Inferior parietal cortex (tissue), 1 donor: ENCODE results near the gene TRPM7.

Source experiments
- DNase-seq: peaks from one replicate; pipeline ENCODE4 v3.0.0-alpha.2; 2016; ENCODE audit errors: extremely low spot score

The TRPM7 gene

DNA sequence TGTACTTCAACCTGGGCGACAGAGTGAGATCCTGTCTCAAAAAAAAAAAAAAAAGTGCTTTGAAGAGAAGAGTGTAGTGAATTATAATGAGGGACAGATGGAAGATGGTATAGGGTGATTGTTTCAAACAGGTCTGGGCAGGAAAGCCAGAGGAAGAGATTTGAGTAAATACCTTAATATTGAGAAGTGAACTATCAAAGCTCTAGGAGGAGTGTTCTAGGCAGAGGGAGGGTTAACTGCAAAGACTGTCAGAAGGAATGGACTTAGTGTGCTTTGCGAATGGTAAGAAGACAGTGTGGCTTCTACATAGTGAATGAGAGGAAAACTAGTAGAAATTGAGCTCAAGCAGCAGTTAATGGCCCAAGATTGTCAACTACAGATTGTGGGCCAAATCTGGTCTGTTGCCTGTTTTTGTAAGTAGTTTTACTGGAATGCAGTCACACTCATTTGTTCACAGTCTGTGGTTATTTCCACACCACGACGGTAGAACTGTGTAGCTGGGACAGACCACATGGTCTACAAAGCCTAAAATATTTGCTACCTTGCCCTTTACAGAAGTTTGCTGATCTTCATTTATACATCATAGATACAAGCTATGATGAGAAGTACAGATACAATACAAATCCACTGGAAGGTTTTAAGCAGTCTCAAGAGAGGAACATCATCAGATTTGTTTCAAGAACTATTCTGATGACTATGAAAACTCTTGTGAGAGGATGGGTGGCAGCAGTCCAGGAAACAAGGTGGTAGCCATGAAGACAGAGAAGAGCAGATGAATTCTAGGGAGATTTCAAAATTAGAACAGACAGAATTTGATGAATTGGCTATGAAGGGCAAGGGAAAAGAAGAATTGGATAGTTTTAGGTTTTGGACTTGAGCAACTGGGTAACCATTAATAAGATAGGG is 123.6 kb downstream of the TRPM7 start:
- DNase-seq = no peak

DNA sequence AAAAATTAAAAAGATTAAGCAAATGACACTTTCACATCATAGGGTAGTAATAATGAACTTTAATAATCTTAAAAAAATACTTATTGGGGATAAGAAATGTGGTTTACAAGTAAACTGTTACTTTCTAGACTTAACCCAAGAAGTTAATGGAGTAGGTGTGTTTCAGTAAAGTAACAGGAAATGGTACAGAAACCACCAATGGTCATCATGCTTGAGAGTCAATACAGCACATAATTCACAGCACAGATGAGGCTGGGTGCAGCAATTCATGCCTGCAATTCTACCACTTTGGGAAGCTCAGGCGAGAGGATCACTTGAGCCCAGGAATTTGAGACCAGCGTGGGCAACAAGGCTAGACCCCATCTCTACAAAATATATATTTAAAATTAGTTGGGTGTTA is 128.6 kb downstream of the TRPM7 start:
- DNase-seq = no peak

DNA sequence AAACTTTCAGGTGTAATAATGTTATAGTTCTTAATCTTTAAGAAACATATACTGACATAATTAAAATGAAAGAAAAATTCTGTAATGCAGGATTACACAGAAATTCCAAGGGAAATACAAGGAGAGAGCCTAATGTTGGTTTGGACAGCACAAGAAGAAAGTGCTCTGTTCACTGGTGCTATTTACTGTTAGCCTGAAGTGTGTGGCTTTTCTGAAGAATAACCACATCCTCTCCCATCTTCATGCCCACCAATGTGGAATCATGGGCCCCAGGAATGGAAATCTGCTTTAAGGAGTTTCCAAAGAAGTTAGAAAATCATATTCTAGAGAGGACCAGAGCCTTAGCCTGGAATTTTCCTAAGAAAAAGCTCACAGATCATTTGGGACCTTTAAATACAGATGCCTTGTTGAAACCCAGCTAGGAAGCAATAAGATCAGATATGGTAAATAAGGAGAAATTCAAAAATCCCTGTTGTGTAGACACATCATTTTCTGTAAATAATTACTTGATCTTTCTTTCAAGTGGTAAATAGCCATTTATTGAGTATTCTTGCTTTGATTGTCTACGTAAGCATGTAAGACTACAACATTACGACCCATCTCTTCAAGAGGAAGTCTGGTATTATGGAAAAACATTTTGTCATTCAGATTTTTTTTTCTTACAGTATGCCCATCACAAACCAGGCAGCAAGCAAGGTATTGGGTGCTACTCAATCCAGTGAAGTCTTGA is 129.8 kb downstream of the TRPM7 start:
- no peak for DNase-seq

DNA sequence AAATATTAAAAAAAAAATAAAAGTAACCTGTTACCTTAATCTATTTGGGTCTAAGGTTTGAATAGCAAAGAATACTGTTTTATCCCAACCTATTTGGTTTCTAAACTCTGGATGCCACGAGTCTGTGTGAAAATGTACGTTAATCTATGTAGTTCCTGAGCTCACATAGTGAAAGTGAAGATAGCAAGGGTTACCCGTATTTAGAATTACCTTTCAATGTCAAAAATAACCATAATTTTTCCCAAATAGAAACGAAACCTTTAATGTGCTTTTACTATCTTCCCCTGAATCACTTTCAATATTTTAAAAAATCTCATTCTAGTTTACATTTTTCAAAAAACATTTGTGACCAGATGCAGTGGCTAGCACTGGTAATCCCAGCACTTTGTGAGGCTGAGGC is 134.4 kb downstream of the TRPM7 start:
- no peak for DNase-seq

DNA sequence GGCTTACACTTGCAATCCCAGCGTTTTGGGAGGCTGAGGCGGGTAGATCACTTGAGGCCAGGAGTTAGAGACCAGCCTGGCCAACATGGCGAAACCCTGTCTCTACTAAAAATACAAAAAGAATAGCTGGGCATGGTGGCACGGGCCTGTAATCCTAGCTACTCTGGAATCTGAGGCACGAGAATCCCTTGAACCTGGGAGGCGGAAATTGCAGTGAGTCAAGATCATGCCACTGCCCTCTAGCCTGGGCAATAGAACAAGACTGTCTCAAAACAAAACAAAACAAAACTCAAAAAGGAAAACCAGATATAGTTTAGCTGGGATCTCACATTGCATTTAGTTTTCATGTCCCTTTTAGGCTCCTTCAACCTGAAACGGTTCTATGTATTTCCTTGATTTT is 137.3 kb downstream of the TRPM7 start:
- DNase-seq = no peak

DNA sequence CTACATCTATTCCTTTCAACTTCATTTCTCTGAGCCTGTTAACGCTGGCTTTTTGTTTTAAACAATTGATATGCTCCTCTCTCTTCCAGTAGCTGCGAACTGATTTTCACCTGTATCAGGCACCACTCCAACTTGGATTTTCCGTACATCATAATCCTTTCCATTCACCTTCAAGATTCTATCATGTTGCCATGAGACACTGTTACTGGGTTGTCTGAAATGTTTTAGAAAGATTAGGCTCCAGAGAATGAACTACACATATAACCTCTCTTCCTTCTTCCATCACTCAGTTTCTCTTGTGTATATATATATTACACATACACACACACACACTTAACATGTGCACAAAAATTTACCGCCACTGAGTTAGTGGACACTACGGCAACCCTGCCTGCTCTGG is 140.0 kb downstream of the TRPM7 start, which contains the start of gene USP50:
Gene USP50 (minus strand): TSS at position 101 of the 400 bp plus-strand sequence. CDS start 141 bp downstream, outside the sequence.
- no peak for DNase-seq

DNA sequence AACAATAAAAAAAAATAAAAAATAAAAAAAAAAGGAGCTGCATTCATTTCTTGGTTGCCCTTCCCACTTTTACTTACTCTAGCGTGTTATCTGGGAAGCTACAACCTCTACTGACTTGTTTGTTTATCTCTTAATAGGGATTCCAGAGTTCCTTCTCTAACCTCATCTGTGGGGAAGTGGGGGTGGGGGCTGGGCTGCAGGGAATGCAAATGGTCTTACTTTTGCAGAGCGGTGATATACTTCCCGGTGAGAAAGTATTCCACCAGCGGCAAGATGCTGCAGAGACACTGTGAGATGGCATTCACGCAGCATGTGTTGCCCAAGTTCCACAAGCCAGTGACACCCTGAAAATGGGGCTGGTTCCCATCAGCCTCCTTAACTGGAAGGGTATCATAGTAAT is 142.2 kb downstream of the TRPM7 start:
- no peak for DNase-seq

DNA sequence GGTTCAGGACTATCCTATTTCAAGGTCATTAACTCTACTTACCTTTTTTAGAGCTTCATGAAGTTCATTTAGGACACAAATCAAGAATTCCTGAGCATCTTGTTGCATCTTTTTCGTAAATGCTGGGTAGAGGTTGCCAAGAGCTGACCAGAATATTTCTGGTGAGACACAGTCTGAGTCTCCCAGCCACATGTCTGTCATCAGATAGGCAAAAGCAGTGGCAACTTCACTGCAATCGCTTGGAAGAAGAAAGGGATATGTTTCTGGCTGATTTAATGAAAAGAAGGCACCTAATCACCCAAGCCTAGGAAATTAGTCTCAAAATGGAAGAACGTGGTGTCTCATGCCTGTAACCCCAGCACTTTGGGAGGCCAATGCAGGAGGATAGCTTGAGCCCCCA is 143.0 kb downstream of the TRPM7 start:
- DNase-seq = no peak

DNA sequence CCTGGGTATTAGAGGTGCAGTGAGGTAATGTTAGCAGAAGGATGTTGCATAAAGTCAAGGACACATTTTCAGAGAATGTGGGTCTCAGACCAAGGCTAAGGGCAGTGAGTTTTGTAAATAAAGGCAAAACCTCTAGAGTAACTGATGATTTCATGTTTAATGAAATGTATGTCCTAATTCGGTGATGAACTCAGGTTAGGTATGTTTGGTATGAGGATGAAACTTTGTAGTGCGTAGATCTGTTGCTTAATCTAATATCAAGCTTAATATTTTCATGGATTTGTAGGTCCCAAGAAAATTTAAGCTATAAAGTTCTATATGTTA is 143.7 kb downstream of the TRPM7 start:
- DNase-seq = no peak

DNA sequence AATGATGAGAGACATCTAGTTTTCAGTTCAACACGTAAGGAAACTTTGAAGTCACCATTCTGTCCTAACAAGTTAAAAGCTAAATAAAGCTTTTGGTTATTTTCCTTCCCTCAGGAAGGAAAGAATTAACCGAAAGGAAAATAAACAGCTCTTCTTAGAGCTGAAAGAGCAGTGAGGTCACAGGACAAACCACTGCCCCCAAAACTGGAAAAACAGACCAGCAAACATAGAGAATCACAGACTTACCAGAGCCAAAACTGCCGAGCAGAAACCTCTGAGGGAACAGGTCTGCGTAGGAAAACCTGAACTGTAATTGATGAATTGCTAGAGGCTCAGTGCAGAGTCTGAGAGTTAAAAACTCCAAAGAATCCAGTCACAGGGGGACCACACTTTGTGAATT is 154.8 kb downstream of the TRPM7 start:
- DNase-seq = no peak

DNA sequence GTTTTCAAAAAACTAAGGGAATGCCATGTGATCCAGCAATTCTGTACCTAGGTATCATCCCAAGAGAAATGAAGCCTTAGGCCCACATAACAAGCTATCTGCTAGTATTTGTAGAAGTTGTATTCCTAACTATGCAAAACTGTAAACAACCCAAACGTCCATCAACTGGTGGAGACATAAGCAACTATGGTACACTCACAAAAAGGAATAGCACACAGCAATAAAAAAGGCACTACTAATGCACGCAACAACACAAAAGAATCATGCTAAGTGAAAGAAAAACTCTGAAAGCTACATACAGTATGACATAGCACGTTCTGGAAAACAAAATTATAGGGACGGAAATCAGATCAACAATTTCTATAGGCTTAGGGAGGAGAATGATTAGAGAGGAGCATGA is 155.4 kb downstream of the TRPM7 start:
- no peak for DNase-seq

DNA sequence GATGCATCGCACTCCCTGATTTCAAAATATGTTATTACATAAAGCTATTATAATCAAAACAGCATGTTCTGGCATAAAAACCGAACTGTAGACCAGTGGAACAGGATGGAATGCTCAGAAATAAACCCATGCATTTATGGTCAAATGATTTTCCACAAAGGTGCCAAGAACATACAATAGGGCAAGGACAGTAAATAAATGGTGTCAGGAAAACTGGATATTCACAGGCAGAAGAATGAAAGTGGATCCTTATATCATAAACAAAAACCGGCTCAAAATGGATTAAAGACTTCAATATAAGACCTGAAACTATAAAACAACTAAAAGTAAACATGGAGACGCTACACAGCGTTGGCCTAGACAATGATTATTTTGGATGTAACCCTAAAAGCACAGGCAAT is 162.7 kb downstream of the TRPM7 start:
- DNase-seq = no peak

DNA sequence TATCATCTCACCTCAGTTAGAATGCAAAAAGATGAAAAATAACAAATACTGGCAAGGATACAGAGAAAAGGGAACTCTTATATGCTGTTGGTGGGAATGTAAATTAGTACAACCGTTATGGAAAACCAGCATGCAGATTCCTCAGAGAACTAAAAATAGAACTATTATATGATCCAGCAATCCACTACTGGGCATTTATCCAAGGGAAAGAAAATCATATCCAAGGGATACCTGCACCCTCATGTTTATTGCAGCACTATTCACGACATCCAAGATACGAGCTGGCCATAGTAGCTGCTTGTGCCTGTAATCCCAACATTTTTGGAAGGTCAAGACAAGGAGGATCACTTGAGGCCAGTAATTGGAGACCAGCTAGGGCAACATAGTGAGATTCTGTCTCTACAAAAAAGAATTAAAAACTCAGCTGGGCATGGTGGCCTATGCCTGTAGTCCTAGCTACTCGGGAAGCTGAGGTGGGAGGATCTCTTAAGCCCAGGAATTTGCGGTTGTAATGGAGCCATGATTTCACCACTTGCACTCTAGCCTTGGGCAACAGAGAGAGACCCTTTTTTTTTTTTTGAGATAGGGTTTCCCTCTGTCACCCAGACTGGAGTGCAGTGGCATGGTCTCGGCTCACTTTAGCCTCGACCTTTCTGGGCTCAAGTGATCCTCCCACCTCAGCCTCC is 166.7 kb downstream of the TRPM7 start:
- no peak for DNase-seq

DNA sequence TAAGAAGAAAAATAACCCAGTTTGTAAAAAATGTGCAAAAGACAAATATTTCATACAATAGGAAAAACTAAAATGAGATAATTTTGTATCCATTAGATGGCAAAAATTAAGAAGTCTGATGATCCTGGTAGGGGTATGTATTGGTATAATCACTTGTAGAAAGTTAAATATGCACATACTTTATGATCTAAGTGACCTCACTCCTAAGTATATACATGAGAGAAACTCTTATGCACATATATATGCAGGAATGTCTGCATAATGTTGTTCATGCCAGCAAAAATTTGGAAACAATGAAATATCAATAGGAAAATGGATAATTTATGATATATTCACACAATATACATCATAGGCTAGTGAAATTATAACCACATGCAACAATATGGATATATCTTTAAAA is 173.6 kb downstream of the TRPM7 start:
- DNase-seq = no peak
